Stimulated activated CD4-positive, alpha-beta T cell treated with anti-CD3 and anti-CD28 coated beads, Interleukin-12 subunit alpha, Interleukin-12 subunit beta, amount 100 ng/mL, for 24 hours (primary cell): ENCODE measurements around the gene PTGER2.

Experiments
- DNase-seq, 2 experiments: peaks; one replicate each; pipeline ENCODE4 v3.0.0-alpha.2; 2020; ENCODE audit warnings: low read depth in 2 of 2

Gene PTGER2

DNA sequence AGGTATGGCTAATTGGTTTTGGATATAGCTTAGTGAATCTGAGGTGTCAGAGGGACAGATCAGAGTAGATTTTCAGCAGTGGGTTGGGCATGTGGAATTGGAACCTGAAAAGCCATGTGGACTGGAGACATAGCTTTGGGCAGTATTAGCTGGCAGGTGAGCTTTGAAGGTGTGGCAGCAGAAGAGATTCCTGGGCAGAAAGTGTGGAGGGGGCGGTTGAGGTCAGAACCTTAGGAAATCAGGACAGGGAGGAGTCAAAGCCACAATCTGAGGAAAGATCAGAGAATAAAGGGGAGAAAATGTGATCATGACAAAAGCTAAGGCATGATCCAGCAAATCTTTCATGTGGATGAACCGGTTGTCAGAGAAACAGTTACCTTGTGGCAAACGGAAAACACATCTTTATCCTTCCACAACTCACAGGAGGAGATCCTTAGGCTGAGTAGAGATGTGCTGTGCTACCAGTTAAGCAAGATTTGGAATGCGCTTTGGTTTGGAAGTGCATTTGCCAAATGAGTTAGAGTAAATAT lies 56.4 kb downstream of the PTGER2 start:
- DNase-seq: no peak

GRCh38 chr14:52377940-52378339 lies 63.8 kb downstream of the PTGER2 start:
- DNase-seq: no peak
